ENCODE measurements around the gene NADK. TPM values are rescaled to one million over a fixed set of nuclear protein-coding genes. Genes with fewer than 3 reads are reported as not detected.

Gene NADK
- total and polyA plus RNA-seq, 9 donors, result 21.8 to 76.0 (median 57.0) TPM

DNA sequence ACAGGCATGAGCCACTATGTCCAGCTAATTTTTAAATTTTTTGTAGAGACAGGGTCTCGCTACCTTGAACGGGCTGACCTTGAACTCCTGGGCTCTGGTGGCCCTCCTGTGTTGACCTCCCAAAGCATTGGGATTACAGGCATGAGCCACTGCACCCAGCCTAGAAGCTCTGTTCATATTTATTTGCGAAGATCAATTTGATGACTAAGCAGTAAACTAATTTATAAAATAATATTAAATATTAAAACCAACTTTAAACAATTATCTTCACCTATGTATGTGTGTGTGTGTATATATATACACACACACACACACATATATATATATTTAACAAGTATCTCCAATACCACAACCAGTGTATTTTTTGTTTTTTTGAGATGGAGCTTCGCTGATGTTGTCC, 4.4 kb downstream of the NADK start:
- DNase-seq, result no peak
- WGBS, 3 donors, result 92 to 94% (median 92%) methylated on average over 4 of the region's 4 CpGs
- no peak overlapping the region for H3K4me3 ChIP-seq
- H3K27me3 ChIP-seq, result no peaks in the 10 kb centered on the region
- peaks cover 0 to 3% of the 10 kb centered on the region in 2 donors for H3K9me3 ChIP-seq
- no peaks in the 10 kb centered on the region for H3K36me3 ChIP-seq
- intact Hi-C loops (cut with DNase I), result no loop called here
- H3K27ac ChIP-seq, result no peak overlapping the region
- peaks cover 16% of the 10 kb centered on the region for H3K4me1 ChIP-seq (ENCODE audit: insufficient read depth)
- TF ChIP-seq, protein P1, sequence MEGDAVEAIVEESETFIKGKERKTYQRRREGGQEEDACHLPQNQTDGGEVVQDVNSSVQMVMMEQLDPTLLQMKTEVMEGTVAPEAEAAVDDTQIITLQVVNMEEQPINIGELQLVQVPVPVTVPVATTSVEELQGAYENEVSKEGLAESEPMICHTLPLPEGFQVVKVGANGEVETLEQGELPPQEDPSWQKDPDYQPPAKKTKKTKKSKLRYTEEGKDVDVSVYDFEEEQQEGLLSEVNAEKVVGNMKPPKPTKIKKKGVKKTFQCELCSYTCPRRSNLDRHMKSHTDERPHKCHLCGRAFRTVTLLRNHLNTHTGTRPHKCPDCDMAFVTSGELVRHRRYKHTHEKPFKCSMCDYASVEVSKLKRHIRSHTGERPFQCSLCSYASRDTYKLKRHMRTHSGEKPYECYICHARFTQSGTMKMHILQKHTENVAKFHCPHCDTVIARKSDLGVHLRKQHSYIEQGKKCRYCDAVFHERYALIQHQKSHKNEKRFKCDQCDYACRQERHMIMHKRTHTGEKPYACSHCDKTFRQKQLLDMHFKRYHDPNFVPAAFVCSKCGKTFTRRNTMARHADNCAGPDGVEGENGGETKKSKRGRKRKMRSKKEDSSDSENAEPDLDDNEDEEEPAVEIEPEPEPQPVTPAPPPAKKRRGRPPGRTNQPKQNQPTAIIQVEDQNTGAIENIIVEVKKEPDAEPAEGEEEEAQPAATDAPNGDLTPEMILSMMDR (IDR thresholded peaks at IDR 0.05), result no peak
- no peak for TF ChIP-seq POLR2A (IDR thresholded peaks at IDR 0.05)
- TF ChIP-seq EP300 (IDR thresholded peaks at IDR 0.05), result no peak

GRCh38 chr1:1771096-1771495, 7.2 kb downstream of the NADK start:
- Histone ChIP-seq H3K9me3 (peaks cover 0 to 3% of the 10 kb centered on the region in 2 donors), H3K4me1 (ENCODE audit: insufficient read depth) (peaks cover 15% of the 10 kb centered on the region), H3K27me3 (no peaks in the 10 kb centered on the region), H3K4me3 (no peak overlapping the region), H3K27ac (no peak overlapping the region), H3K36me3 (no peaks in the 10 kb centered on the region)
- intact Hi-C loops (cut with DNase I), result no loop called here
- TF ChIP-seq POLR2A (IDR thresholded peaks at IDR 0.05), result no peak
- no peak for TF ChIP-seq EP300 (IDR thresholded peaks at IDR 0.05)
- DNase-seq, result no peak
- 96 to 98% (median 97%) methylated on average over 3 of the region's 3 CpGs for WGBS, 3 donors

DNA sequence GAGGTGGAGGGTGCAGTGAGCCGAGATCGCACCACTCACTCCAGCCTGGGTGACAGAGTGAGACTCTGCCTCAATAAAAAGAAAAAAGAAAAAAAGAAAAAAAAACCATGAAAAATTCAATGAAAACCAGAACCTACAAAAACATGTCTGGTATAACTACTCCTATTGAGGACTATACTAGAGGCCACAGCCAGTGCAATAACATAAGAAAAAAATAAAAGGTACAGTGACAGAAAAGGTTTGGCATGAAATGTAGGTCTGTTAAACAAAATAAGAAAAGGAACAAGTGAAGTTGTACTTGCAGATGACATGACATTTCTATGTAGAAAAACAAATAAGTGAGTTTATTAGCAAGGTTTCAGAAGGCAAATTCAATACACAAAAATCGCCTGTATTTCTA, 8.2 kb downstream of the NADK start:
- no peaks in the 10 kb centered on the region for H3K27me3 ChIP-seq
- H3K4me1 ChIP-seq (ENCODE audit: insufficient read depth), result peaks cover 7% of the 10 kb centered on the region
- WGBS, 3 donors, result 97 to 98% (median 98%) methylated on average over 3 of the region's 3 CpGs
- no peak overlapping the region for H3K4me3 ChIP-seq
- no peaks in the 10 kb centered on the region for H3K36me3 ChIP-seq
- DNase-seq, result no peak
- H3K9me3 ChIP-seq, result peaks cover 0 to 3% of the 10 kb centered on the region in 2 donors
- TF ChIP-seq, protein P1 (IDR thresholded peaks at IDR 0.05), result no peak
- no peak for TF ChIP-seq POLR2A (IDR thresholded peaks at IDR 0.05)
- no peak for TF ChIP-seq EP300 (IDR thresholded peaks at IDR 0.05)
- intact Hi-C loops (cut with DNase I), result no loop called here
- H3K27ac ChIP-seq, result no peak overlapping the region

DNA sequence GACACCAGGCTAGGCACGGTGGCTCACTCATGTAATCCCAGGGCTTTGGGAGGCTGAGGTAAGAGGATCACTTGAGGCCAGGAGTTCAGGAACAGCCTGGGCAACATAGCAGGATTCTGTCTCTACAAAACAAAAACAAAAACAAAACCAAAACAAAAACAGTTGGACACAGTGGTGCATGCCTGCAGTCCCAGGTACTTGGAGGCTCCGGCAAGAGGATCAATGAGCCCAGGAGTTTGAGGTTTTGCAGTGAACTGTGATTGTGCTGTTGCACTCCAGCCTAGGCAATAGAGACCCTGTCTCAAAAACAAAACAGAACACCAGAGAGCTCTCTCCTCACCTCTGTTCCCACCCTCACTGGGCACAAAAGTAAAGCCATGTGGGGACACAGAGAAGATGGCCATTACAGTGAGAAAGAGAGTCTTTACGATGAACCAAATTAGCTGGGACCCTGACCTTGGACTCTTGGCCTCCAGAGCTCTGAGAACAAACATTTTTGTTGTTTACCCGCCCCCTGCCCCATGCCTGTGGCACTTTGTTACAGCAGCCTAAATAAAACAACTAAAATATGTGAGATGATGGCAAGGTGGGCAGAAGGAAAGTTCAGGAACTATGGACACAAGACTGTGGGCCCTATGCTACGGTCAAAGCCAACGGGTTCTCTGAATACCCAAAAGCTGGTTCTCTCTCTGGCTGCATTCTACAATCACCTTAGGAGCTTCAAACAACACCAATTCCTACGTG, 9.8 kb downstream of the NADK start:
- no peak overlapping the region for H3K27ac ChIP-seq
- intact Hi-C loops (cut with DNase I), result no loop called here
- peaks cover 7% of the 10 kb centered on the region for H3K4me1 ChIP-seq (ENCODE audit: insufficient read depth)
- H3K36me3 ChIP-seq, result no peaks in the 10 kb centered on the region
- WGBS, 3 donors, result 79 to 86% (median 86%) methylated on average over 7 of the region's 7 CpGs
- H3K27me3 ChIP-seq, result no peaks in the 10 kb centered on the region
- peaks cover 0 to 3% of the 10 kb centered on the region in 2 donors for H3K9me3 ChIP-seq
- no peak for DNase-seq
- no peak for TF ChIP-seq EP300 (IDR thresholded peaks at IDR 0.05)
- no peak for TF ChIP-seq POLR2A (IDR thresholded peaks at IDR 0.05)
- TF ChIP-seq, protein P1 (IDR thresholded peaks at IDR 0.05), result no peak
- H3K4me3 ChIP-seq, result no peak overlapping the region

GRCh38 chr1:1764876-1765470, 13.3 kb downstream of the NADK start:
- Histone ChIP-seq H3K36me3 (no peaks in the 10 kb centered on the region), H3K4me1 (ENCODE audit: insufficient read depth) (peaks cover 7% of the 10 kb centered on the region), H3K27me3 (no peaks in the 10 kb centered on the region), H3K9me3 (no peaks in the 10 kb centered on the region), H3K4me3 (no peak overlapping the region), H3K27ac (no peak overlapping the region)
- DNase-seq, result no peak
- 85 to 88% (median 87%) methylated on average over 23 of the region's 23 CpGs for WGBS, 3 donors
- intact Hi-C loops (cut with DNase I), result no loop called here
- TF ChIP-seq EP300 (IDR thresholded peaks at IDR 0.05) (no peak), POLR2A (IDR thresholded peaks at IDR 0.05) (no peak)
- TF ChIP-seq, protein P1 (IDR thresholded peaks at IDR 0.05), result no peak

Data from ovary (tissue), 9 donors.